Choroid plexus epithelial cell (primary cell): ENCODE measurements around the gene AP4B1.
"Not testable (repeated sequence)": the region's sequence is repeated elsewhere in the genome, so short reads cannot be mapped to it uniquely, and the experiment has no call there.

Source experiments
- DNase-seq: peaks from one replicate; pipeline ENCODE4 v3.0.0-alpha.2; 2010; ENCODE audit warnings: low read depth
- H3K4me3 ChIP-seq: 2 replicates; pipeline ENCODE4 v1.5.1; 2011; ENCODE audit warnings: low read depth, mild to moderate bottlenecking, control low read depth, low read length, moderate library complexity
- CTCF ChIP-seq: conservative IDR thresholded peaks from 2 replicates; pipeline ENCODE4 v1.5.1; 2011; ENCODE audit warnings: low read depth, mild to moderate bottlenecking, control low read depth, inconsistent platforms, low read length, moderate library complexity

Gene AP4B1

GRCh38 chr1:113904674-113905434 lies at the start of gene AP4B1, which contains the start of gene DCLRE1B:
Gene AP4B1, minus strand, starts transcription at chr1:113904799. Its CDS starts 82 bp downstream, at chr1:113904717.
Gene DCLRE1B, plus strand, starts transcription at chr1:113905326. Its CDS starts 261 bp downstream, at chr1:113905587.
- peak within 1 kb of the TSS; percentile 73 for H3K4me3 ChIP-seq
- peak; percentile 83 for TF ChIP-seq CTCF
- DNase-seq = peak; percentile 100

- H3K4me3 ChIP-seq = no peak overlapping the region
- no peak for DNase-seq
- TF ChIP-seq CTCF = no peak
These were observed 47.1 kb upstream of the AP4B1 start for GRCh38 chr1:113951719-113952118.

GRCh38 chr1:113950908-113951307 lies 46.3 kb upstream of the AP4B1 start:
- no peak overlapping the region for H3K4me3 ChIP-seq
- no peak for DNase-seq
- TF ChIP-seq CTCF = no peak

GRCh38 chr1:113949007-113949406 lies 44.4 kb upstream of the AP4B1 start:
- TF ChIP-seq CTCF = peak; percentile 56
- DNase-seq = no peak
- H3K4me3 ChIP-seq = no peak overlapping the region

- DNase-seq, H3K4me3 ChIP-seq: not testable (repeated sequence)
These were observed 43.6 kb upstream of the AP4B1 start for GRCh38 chr1:113948151-113948550.

- DNase-seq = no peak
- no peak overlapping the region for H3K4me3 ChIP-seq
- no peak for TF ChIP-seq CTCF
These were observed 42.9 kb upstream of the AP4B1 start for GRCh38 chr1:113947388-113948107.

- no peak for TF ChIP-seq CTCF
- H3K4me3 ChIP-seq = no peak overlapping the region
- DNase-seq = no peak
These were observed 42.2 kb upstream of the AP4B1 start for GRCh38 chr1:113946678-113947387.
